GM18498 (cell line): ENCODE results near the gene LRP11.
"Not testable (repeated sequence)": the region's sequence is repeated elsewhere in the genome, so short reads cannot be mapped to it uniquely, and the experiment has no call there.

Experiments
- ATAC-seq: cut with Tn5 transposase; IDR thresholded peaks from one replicate; pipeline ENCODE4 v1.9.1; 2021; ENCODE audit warnings: mild to moderate bottlenecking, moderate library complexity; ENCODE audit not compliant: unreplicated experiment

LRP11 gene

GRCh38 chr6:149869275-149869892 is 5.2 kb upstream of the LRP11 start:
- no peak for ATAC-seq

- no peak for ATAC-seq
These were observed 3.9 kb upstream of the LRP11 start for GRCh38 chr6:149867876-149868640.

GRCh38 chr6:149864578-149865535 is 698 bp upstream of the LRP11 start:
- no peak for ATAC-seq

- ATAC-seq = peak; percentile 38
These were observed 1.0 kb downstream of the LRP11 start for GRCh38 chr6:149862922-149863697.

GRCh38 chr6:149862424-149862738 is 1.8 kb downstream of the LRP11 start:
- ATAC-seq = not testable (repeated sequence)

- ATAC-seq = no peak
These were observed 2.3 kb downstream of the LRP11 start for GRCh38 chr6:149861603-149862423.

GRCh38 chr6:149860834-149861602 is 3.1 kb downstream of the LRP11 start:
- no peak for ATAC-seq

- ATAC-seq = no peak
These were observed 3.7 kb downstream of the LRP11 start for GRCh38 chr6:149860513-149860833.

GRCh38 chr6:149859938-149860337 is 4.2 kb downstream of the LRP11 start:
- ATAC-seq = no peak

- no peak for ATAC-seq
These were observed 4.8 kb downstream of the LRP11 start for GRCh38 chr6:149859368-149859767.

GRCh38 chr6:149857541-149857940 is 6.6 kb downstream of the LRP11 start:
- no peak for ATAC-seq

- ATAC-seq = no peak
These were observed 7.7 kb downstream of the LRP11 start for GRCh38 chr6:149856256-149856994.

- ATAC-seq = no peak
These were observed 8.4 kb downstream of the LRP11 start for GRCh38 chr6:149855741-149856140.

- ATAC-seq = no peak
These were observed 9.0 kb downstream of the LRP11 start for GRCh38 chr6:149855040-149855654.

- no peak for ATAC-seq
These were observed 9.6 kb downstream of the LRP11 start for GRCh38 chr6:149854532-149854931.

GRCh38 chr6:149854017-149854416 is 10.1 kb downstream of the LRP11 start:
- ATAC-seq = not testable (repeated sequence)

- ATAC-seq = no peak
These were observed 11.3 kb downstream of the LRP11 start for GRCh38 chr6:149852881-149853280.

- no peak for ATAC-seq
These were observed 12.0 kb downstream of the LRP11 start for GRCh38 chr6:149852180-149852579.
